ENCODE measurements around the gene FREM3. TPM values are rescaled to one million over a fixed set of nuclear protein-coding genes. Genes with fewer than 3 reads are reported as not detected.

The FREM3 gene
- total RNA-seq, 4 donors from 2014 or later: not detected

GRCh38 chr4:143625632-143626031 is 74.8 kb downstream of the FREM3 start:
- intact Hi-C loops (cut with DNase I; ENCODE audit: low total_unique reads): no loop called here
- WGBS, 2 donors (ENCODE audit: low coverage in 1 of 2): 73 to 74% methylated on average over 4 of the region's 4 CpGs

GRCh38 chr4:143623896-143624295 is 76.6 kb downstream of the FREM3 start:
- Histone ChIP-seq H3K4me1 (no peaks in the 10 kb centered on the region), H3K27me3 (no peaks in the 10 kb centered on the region), H3K36me3 (no peaks in the 10 kb centered on the region), H3K9me3 (no peaks in the 10 kb centered on the region), H3K4me3 (no peak overlapping the region), H3K27ac (no peak overlapping the region)
- TF ChIP-seq POLR2A (IDR thresholded peaks at IDR 0.05) (no peak), CTCF (IDR thresholded peaks at IDR 0.05) (no peak), EP300 (IDR thresholded peaks at IDR 0.05; ENCODE audit: low read depth) (no peak), POLR2AphosphoS5 (IDR thresholded peaks at IDR 0.05) (no peak)
- 65 to 75% methylated on average over 3 of the region's 3 CpGs for WGBS, 2 donors (ENCODE audit: low coverage in 1 of 2)
- intact Hi-C loops (cut with DNase I; ENCODE audit: low total_unique reads): no loop called here
- DNase-seq: no peak
- in situ Hi-C loops (cut with MboI; ENCODE audit: low pct_ligation_motif_present in 1 of 4, low pct_unique_long_range_greater_than_20kb in 1 of 4, low sequenced_read_pairs in 3 of 4): no loop called here

More at GRCh38 chr4:143625632-143626031, 74.8 kb downstream of the FREM3 start:
- no peak for DNase-seq
- Histone ChIP-seq H3K36me3 (no peaks in the 10 kb centered on the region), H3K4me1 (no peaks in the 10 kb centered on the region), H3K27me3 (no peaks in the 10 kb centered on the region), H3K27ac (peak overlapping the region in 3 of 4 donors; percentile 1 to 28 (median 14)), H3K4me3 (no peak overlapping the region), H3K9me3 (no peaks in the 10 kb centered on the region)
- TF ChIP-seq POLR2A (IDR thresholded peaks at IDR 0.05) (no peak), CTCF (IDR thresholded peaks at IDR 0.05) (no peak), POLR2AphosphoS5 (IDR thresholded peaks at IDR 0.05) (no peak), EP300 (IDR thresholded peaks at IDR 0.05; ENCODE audit: low read depth) (no peak)
- in situ Hi-C loops (cut with MboI; ENCODE audit: low pct_ligation_motif_present in 1 of 4, low pct_unique_long_range_greater_than_20kb in 1 of 4, low sequenced_read_pairs in 3 of 4): no loop called here

GRCh38 chr4:143618811-143619210 is 81.7 kb downstream of the FREM3 start:
- H3K27me3 ChIP-seq: no peaks in the 10 kb centered on the region
- WGBS, 2 donors (ENCODE audit: low coverage in 1 of 2): 50 to 70% methylated on average over 1 of the region's 1 CpG

GRCh38 chr4:143617994-143618679 is 82.3 kb downstream of the FREM3 start:
- DNase-seq: no peak
- Histone ChIP-seq H3K27me3 (no peaks in the 10 kb centered on the region), H3K27ac (no peak overlapping the region), H3K36me3 (no peaks in the 10 kb centered on the region), H3K4me3 (no peak overlapping the region), H3K9me3 (no peaks in the 10 kb centered on the region), H3K4me1 (no peaks in the 10 kb centered on the region)
- WGBS, 2 donors (ENCODE audit: low coverage in 1 of 2): 95% methylated on average over 4 to 6 of the region's 6 CpGs
- intact Hi-C loops (cut with DNase I; ENCODE audit: low total_unique reads) (no loop called here), in situ Hi-C loops (cut with MboI; ENCODE audit: low pct_ligation_motif_present in 1 of 4, low pct_unique_long_range_greater_than_20kb in 1 of 4, low sequenced_read_pairs in 3 of 4) (no loop called here)
- TF ChIP-seq POLR2AphosphoS5 (IDR thresholded peaks at IDR 0.05) (no peak), CTCF (IDR thresholded peaks at IDR 0.05) (no peak), POLR2A (IDR thresholded peaks at IDR 0.05) (no peak), EP300 (IDR thresholded peaks at IDR 0.05; ENCODE audit: low read depth) (no peak)

More at GRCh38 chr4:143618811-143619210, 81.7 kb downstream of the FREM3 start:
- Histone ChIP-seq H3K27ac (no peak overlapping the region), H3K36me3 (no peaks in the 10 kb centered on the region), H3K4me3 (no peak overlapping the region), H3K9me3 (no peaks in the 10 kb centered on the region), H3K4me1 (no peaks in the 10 kb centered on the region)
- in situ Hi-C loops (cut with MboI; ENCODE audit: low pct_ligation_motif_present in 1 of 4, low pct_unique_long_range_greater_than_20kb in 1 of 4, low sequenced_read_pairs in 3 of 4): no loop called here
- DNase-seq: no peak
- no peak for TF ChIP-seq POLR2A (IDR thresholded peaks at IDR 0.05)
- no peak for TF ChIP-seq POLR2AphosphoS5 (IDR thresholded peaks at IDR 0.05)
- no peak for TF ChIP-seq CTCF (IDR thresholded peaks at IDR 0.05)
- TF ChIP-seq EP300 (IDR thresholded peaks at IDR 0.05; ENCODE audit: low read depth): no peak
- intact Hi-C loops (cut with DNase I; ENCODE audit: low total_unique reads): no loop called here

All from transverse colon (tissue), 4 donors.